Breast epithelium (tissue), 4 donors: ENCODE measurements around the gene DKKL1. TPM values are rescaled to one million over a fixed set of nuclear protein-coding genes. Genes with fewer than 3 reads are reported as not detected.
"Not testable (repeated sequence)": the region's sequence is repeated elsewhere in the genome, so short reads cannot be mapped to it uniquely, and the experiment has no call there.

ENCODE experiments used
- DNase-seq, 2 donors: peaks; one replicate each; pipeline ENCODE4 v3.0.0-alpha.2; 2019; ENCODE audit warnings: low spot score in 2 of 2
- H3K27ac ChIP-seq, 2 donors: fragments of 200-600 bp; sonication (generic) in 1 of 2; one replicate each; pipeline ENCODE4 v1.5.1; 2016 to 2019; ENCODE audit warnings: mild to moderate bottlenecking in 1 of 2
- H3K27me3 ChIP-seq, 2 donors: fragments of 200-600 bp; sonication (generic) in 1 of 2; one replicate each; pipeline versions ENCODE4 v1.5.1 to v1.6.0; 2017 to 2019; ENCODE audit warnings: control low read depth in 1 of 2, mild to moderate bottlenecking in 1 of 2
- H3K36me3 ChIP-seq: fragments of 200-600 bp; one replicate; pipeline ENCODE4 v1.5.1; 2019
- H3K4me1 ChIP-seq, 2 donors: fragments of 200-600 bp; sonication (generic); one replicate each; pipeline ENCODE4 v1.5.1; 2016 to 2019; ENCODE audit warnings: control low read depth in 1 of 2
- H3K4me3 ChIP-seq, 3 donors: fragments of 200-600 bp; sonication (generic); 1 replicate in 2 of 3; 2 replicates in 1 of 3; pipeline ENCODE4 v1.5.1; 2016 to 2019; ENCODE audit warnings: mild to moderate bottlenecking in 3 of 3, moderate library complexity in 2 of 3
- H3K9me3 ChIP-seq, 2 donors: fragments of 200-600 bp; sonication (generic) in 1 of 2; one replicate each; pipeline ENCODE4 v1.5.1; 2016 to 2019; ENCODE audit warnings: control low read depth in 1 of 2
- POLR2A ChIP-seq: fragments of 450-650 bp; IDR thresholded peaks from one replicate; pipeline ENCODE4 v1.6.1; 2016; ENCODE audit warnings: antibody characterized with exemption, mild to moderate bottlenecking, moderate library complexity
- POLR2AphosphoS5 ChIP-seq, 3 donors: sonication (generic); formaldehyde crosslinking; IDR thresholded peaks; one replicate each; pipeline ENCODE4 v1.6.1; 2017; ENCODE audit warnings: antibody characterized with exemption in 3 of 3
- intact Hi-C: fragments of 100-400 bp; cut with DNase I; formaldehyde crosslinking; loops from one replicate; pipeline ENCODE4 v1.15.1; 2023; ENCODE audit warnings: low total_unique reads
- total RNA-seq, 3 donors: library from RNA; depleted of rRNA; stranded (reverse); fragments of >200 nt; gene quantifications; one replicate each; pipeline ENCODE4 v1.1.0, GENCODE V29; 2016
- TF ChIP-seq, protein P1 (sequence below), 3 donors: fragments of 450-650 bp; IDR thresholded peaks; one replicate each; pipeline ENCODE4 v1.5.1; 2016 to 2017; ENCODE audit warnings: antibody characterized with exemption in 3 of 3, mild to moderate bottlenecking in 3 of 3, moderate library complexity in 3 of 3

DKKL1 gene
- total RNA-seq, 3 donors from 2014 or later, result 0.64 to 1.8 TPM; not detected in 1

DNA sequence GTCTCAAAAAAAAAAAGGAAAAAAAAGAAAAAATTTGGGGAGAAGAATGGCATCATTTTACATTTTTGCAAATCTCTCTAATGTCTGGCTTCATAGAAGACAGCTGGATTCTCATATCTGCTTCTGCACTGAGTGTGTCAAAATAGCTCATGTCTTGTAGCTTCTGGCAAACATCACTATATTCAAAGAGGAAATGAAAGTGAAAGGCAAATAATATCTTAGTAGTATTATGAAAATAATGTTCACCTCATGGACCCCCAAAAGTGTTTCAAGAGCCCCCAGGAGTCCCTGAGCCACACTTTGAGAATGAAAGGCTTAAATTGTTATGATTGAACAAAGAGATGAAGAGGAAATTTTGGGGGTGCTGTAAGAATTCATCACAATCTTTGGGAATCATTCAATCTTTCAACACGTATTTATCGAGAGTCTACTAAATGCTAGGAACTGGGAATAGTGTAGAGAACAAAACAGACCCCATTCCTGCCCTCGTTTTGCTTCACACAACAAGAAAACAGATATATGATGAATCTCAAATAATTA lies 37.4 kb upstream of the DKKL1 start:
- Histone ChIP-seq H3K27ac (no peak overlapping the region), H3K4me3 (no peak overlapping the region), H3K4me1 (no peaks in the 10 kb centered on the region), H3K9me3 (peaks cover 0 to 4% of the 10 kb centered on the region in 2 donors), H3K36me3 (no peaks in the 10 kb centered on the region), H3K27me3 (no peaks in the 10 kb centered on the region)
- DNase-seq, result no peak
- intact Hi-C loops, result no loop called here
- TF ChIP-seq POLR2A, result no peak
- TF ChIP-seq, protein P1, sequence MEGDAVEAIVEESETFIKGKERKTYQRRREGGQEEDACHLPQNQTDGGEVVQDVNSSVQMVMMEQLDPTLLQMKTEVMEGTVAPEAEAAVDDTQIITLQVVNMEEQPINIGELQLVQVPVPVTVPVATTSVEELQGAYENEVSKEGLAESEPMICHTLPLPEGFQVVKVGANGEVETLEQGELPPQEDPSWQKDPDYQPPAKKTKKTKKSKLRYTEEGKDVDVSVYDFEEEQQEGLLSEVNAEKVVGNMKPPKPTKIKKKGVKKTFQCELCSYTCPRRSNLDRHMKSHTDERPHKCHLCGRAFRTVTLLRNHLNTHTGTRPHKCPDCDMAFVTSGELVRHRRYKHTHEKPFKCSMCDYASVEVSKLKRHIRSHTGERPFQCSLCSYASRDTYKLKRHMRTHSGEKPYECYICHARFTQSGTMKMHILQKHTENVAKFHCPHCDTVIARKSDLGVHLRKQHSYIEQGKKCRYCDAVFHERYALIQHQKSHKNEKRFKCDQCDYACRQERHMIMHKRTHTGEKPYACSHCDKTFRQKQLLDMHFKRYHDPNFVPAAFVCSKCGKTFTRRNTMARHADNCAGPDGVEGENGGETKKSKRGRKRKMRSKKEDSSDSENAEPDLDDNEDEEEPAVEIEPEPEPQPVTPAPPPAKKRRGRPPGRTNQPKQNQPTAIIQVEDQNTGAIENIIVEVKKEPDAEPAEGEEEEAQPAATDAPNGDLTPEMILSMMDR (IDR thresholded peaks at IDR 0.05), result no peak
- no peak for TF ChIP-seq POLR2AphosphoS5 (IDR thresholded peaks at IDR 0.05)

DNA sequence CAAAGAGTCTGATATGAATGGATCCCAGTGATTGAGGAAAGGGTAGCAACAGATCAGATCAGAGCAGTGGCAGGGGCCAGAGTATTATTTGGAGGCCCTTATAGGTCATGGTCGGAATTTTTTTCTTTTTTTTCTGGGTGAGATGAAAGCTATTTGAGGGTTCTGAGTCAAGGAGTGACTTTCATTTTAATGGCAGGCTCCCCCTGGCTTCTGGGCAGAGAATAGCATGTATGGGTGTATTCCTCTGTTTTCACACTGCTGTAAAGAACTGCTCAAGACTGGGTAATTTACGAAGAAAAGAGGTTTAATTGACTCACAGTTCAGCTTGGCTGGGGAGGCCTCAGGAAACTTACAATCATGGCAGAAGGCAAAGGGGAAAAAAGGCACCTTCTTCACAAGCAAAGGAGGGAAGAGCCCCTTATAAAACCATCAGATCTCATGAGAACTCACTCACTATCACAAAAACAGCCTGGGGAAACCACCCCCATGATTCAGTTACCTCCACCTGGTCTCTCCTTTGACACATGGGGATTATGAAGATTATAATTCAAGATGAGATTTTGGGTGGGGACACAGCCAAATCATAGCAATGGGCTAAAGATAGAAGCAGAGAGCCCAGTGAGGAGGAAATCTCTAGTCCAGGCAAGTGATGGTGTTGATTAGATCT lies 35.7 kb upstream of the DKKL1 start:
- H3K4me3 ChIP-seq, result no peak overlapping the region
- no peaks in the 10 kb centered on the region for H3K9me3 ChIP-seq
- intact Hi-C loops, result no loop called here
- H3K36me3 ChIP-seq, result no peaks in the 10 kb centered on the region
- no peaks in the 10 kb centered on the region for H3K27me3 ChIP-seq
- TF ChIP-seq POLR2A, result no peak
- TF ChIP-seq, protein P1 (IDR thresholded peaks at IDR 0.05), result peak in 1 of 3 donors; percentile 17
- no peak for DNase-seq
- H3K4me1 ChIP-seq, result no peaks in the 10 kb centered on the region
- no peak overlapping the region for H3K27ac ChIP-seq

DNA sequence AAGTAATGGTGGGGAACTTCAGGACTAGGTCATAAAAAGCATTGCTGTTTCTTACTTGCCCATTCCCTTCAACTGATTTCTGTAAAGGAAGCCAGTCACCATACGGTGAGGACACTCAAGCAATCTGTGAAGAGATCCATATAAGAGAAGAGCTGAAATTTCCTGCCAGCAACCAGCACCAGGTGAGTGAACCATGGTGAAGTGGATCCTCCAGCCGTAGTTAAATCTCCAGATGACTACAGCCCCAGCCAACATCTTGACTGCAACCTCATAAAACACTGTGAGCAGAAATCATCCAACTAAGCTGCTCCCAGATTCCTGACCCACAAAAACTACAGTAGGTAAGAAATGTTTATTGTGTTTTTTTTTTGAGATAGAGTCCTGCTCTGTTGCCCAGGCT lies 34.9 kb upstream of the DKKL1 start:
- intact Hi-C loops, result no loop called here
- H3K27ac ChIP-seq, result no peak overlapping the region
- no peaks in the 10 kb centered on the region for H3K27me3 ChIP-seq
- no peaks in the 10 kb centered on the region for H3K36me3 ChIP-seq
- no peaks in the 10 kb centered on the region for H3K4me1 ChIP-seq
- H3K9me3 ChIP-seq, result no peaks in the 10 kb centered on the region
- no peak for TF ChIP-seq POLR2A
- TF ChIP-seq, protein P1 (IDR thresholded peaks at IDR 0.05), result no peak
- no peak for TF ChIP-seq POLR2AphosphoS5 (IDR thresholded peaks at IDR 0.05)
- no peak for DNase-seq
- H3K4me3 ChIP-seq, result no peak overlapping the region

DNA sequence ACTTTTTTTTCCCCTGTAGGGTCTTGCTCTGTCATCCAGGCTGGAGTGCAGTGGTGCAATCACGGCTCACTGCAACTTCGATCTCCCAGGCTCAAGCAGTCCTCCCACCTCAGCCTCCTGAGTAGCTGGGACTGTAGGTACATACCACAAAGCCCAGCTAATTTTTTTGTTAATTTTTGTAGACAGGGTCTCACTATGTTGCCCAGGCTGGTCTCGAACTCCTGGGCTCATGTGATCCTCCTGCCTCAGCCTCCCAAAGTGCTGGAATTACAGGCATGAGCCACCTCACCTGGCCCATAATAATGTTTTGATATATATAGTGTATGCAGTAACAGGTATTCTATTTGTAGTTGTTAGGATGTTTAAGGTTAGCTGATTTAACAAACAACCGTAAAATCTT lies 32.5 kb upstream of the DKKL1 start:
- H3K4me3 ChIP-seq, intact Hi-C loops, H3K36me3 ChIP-seq, H3K27ac ChIP-seq, H3K4me1 ChIP-seq, H3K27me3 ChIP-seq, H3K9me3 ChIP-seq: not testable (repeated sequence)
- DNase-seq, result peak in 1 of 2 donors; percentile 7

DNA sequence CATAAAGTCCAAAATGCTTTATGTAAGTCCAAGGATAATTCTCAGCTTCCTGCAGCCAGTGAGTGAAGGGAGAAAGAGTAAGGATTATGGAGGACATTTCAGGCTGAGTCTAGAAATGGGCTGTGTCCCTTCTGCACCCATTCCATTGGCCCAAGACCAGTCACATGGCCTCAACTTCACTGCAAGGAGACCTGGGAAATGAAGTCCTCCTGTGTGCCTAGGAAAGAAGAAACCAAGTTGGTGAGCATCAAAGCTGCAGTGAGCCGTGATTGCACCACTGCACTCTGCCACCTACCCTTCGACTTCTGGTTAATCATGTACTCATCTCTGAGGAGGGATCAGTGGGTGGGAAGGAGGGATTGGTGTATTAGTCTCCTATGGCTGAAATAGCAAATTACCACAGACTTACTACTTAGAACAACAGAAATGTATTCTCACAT lies 32.0 kb upstream of the DKKL1 start:
- Histone ChIP-seq H3K27ac (no peak overlapping the region), H3K9me3 (no peaks in the 10 kb centered on the region), H3K4me3 (no peak overlapping the region), H3K36me3 (no peaks in the 10 kb centered on the region), H3K4me1 (no peaks in the 10 kb centered on the region), H3K27me3 (no peaks in the 10 kb centered on the region)
- intact Hi-C loops, result no loop called here
- TF ChIP-seq, protein P1 (IDR thresholded peaks at IDR 0.05), result no peak
- TF ChIP-seq POLR2A (no peak), POLR2AphosphoS5 (IDR thresholded peaks at IDR 0.05) (no peak)
- peak in 1 of 2 donors; percentile 17 for DNase-seq

DNA sequence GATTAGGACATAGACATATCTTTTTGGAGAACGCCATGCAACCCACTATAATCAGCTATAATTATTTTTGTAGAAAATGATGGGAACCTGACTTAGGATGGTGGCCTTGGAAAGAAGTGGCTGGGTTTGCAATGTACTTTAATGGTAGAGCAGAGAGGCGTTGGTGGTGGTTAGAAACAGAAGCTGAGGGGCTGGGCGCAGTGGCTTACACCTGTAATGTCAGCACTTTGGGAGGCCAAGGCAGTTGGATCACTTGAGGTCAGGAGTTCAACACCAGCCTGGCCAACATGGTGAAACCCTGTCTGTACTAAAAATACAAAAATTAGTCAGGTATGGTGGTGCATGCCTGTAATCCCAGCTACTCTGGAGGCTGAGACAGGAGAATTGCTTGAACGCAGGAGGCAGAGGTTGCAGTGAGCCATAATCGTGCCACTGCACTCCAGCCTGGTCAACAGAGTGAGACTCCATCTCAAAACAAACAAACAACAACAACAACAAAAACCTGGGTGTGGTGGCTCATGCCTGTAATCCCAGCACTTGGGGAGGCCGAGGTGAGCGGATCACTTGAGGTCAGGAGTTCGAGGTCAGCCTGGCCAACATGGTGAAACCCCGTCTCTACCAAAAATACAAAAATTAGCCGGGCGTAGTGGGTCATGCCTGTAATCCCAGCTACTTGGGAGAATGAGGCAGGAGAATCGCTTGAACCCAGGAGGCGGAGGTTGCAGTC lies 30.8 kb upstream of the DKKL1 start:
- H3K9me3 ChIP-seq, H3K4me1 ChIP-seq, H3K36me3 ChIP-seq, H3K27me3 ChIP-seq, H3K4me3 ChIP-seq, intact Hi-C loops, H3K27ac ChIP-seq: not testable (repeated sequence)
- peak in 1 of 2 donors; percentile 13 for DNase-seq
